Activated T-cell treated with anti-CD3 and anti-CD28 coated beads, Interleukin-2, amount 50 U/mL, for 24 hours (primary cell): ENCODE results near the gene XXYLT1.
A peak's percentile ranks its signal among the peaks of the same experiment; 100 is the strongest.
"Not testable (repeated sequence)": the region's sequence is repeated elsewhere in the genome, so short reads cannot be mapped to it uniquely, and the experiment has no call there.

Experiments
- DNase-seq: peaks from one replicate; pipeline ENCODE4 v3.0.0-alpha.2; 2020
- H3K27ac Mint-ChIP-seq: 2 replicates; pipeline ENCODE4 v1.8.0; 2020; ENCODE audit warnings: mild to moderate bottlenecking, mixed read lengths
- H3K27me3 Mint-ChIP-seq: 2 replicates; pipeline ENCODE4 v1.8.0; 2020; ENCODE audit warnings: mixed read lengths
- H3K36me3 Mint-ChIP-seq: 2 replicates; pipeline ENCODE4 v1.8.0; 2020; ENCODE audit warnings: low read depth, mixed read lengths
- H3K4me1 Mint-ChIP-seq: 2 replicates; pipeline ENCODE4 v1.8.0; 2020; ENCODE audit warnings: low read depth, mixed read lengths
- H3K4me3 Mint-ChIP-seq: 2 replicates; pipeline ENCODE4 v1.8.0; 2020; ENCODE audit warnings: mild to moderate bottlenecking, moderate library complexity, mixed read lengths
- H3K9me3 Mint-ChIP-seq: 2 replicates; pipeline ENCODE4 v1.8.0; 2020; ENCODE audit warnings: mixed read lengths

Gene XXYLT1

GRCh38 chr3:195218331-195218730, 52.6 kb downstream of the XXYLT1 start:
- H3K4me3 Mint-ChIP-seq, DNase-seq, H3K9me3 Mint-ChIP-seq, H3K27me3 Mint-ChIP-seq, H3K27ac Mint-ChIP-seq, H3K4me1 Mint-ChIP-seq: not testable (repeated sequence)
- peaks cover 26% of the 10 kb centered on the region for H3K36me3 Mint-ChIP-seq

GRCh38 chr3:195215576-195215975, 55.4 kb downstream of the XXYLT1 start:
- not testable (repeated sequence) for H3K9me3 Mint-ChIP-seq, H3K4me1 Mint-ChIP-seq, H3K4me3 Mint-ChIP-seq, H3K27me3 Mint-ChIP-seq, DNase-seq, H3K27ac Mint-ChIP-seq
- peaks cover 12% of the 10 kb centered on the region for H3K36me3 Mint-ChIP-seq

GRCh38 chr3:195214381-195214780, 56.6 kb downstream of the XXYLT1 start:
- H3K36me3 Mint-ChIP-seq: peaks cover 4% of the 10 kb centered on the region
- no peak for DNase-seq
- no peak overlapping the region for H3K4me3 Mint-ChIP-seq
- H3K27ac Mint-ChIP-seq: no peak overlapping the region
- H3K27me3 Mint-ChIP-seq: no peaks in the 10 kb centered on the region
- peaks cover 6% of the 10 kb centered on the region for H3K4me1 Mint-ChIP-seq
- peaks cover 3% of the 10 kb centered on the region for H3K9me3 Mint-ChIP-seq

- no peaks in the 10 kb centered on the region for H3K9me3 Mint-ChIP-seq
- no peak overlapping the region for H3K27ac Mint-ChIP-seq
- no peaks in the 10 kb centered on the region for H3K36me3 Mint-ChIP-seq
- H3K4me1 Mint-ChIP-seq: peaks cover 8% of the 10 kb centered on the region
- no peaks in the 10 kb centered on the region for H3K27me3 Mint-ChIP-seq
- DNase-seq: no peak
- H3K4me3 Mint-ChIP-seq: no peak overlapping the region
These were observed 57.2 kb downstream of the XXYLT1 start for GRCh38 chr3:195213639-195214315.

- peaks cover 15% of the 10 kb centered on the region for H3K4me1 Mint-ChIP-seq
- no peaks in the 10 kb centered on the region for H3K27me3 Mint-ChIP-seq
- H3K9me3 Mint-ChIP-seq: no peaks in the 10 kb centered on the region
- no peak overlapping the region for H3K4me3 Mint-ChIP-seq
- no peaks in the 10 kb centered on the region for H3K36me3 Mint-ChIP-seq
- no peak overlapping the region for H3K27ac Mint-ChIP-seq
- no peak for DNase-seq
These were observed 58.1 kb downstream of the XXYLT1 start for GRCh38 chr3:195212749-195213375.

- no peak overlapping the region for H3K4me3 Mint-ChIP-seq
- no peak overlapping the region for H3K27ac Mint-ChIP-seq
- no peaks in the 10 kb centered on the region for H3K27me3 Mint-ChIP-seq
- H3K36me3 Mint-ChIP-seq: no peaks in the 10 kb centered on the region
- no peak for DNase-seq
- H3K4me1 Mint-ChIP-seq: peaks cover 18% of the 10 kb centered on the region
- no peaks in the 10 kb centered on the region for H3K9me3 Mint-ChIP-seq
These were observed 58.8 kb downstream of the XXYLT1 start for GRCh38 chr3:195212033-195212748.

GRCh38 chr3:195210266-195210973, 60.5 kb downstream of the XXYLT1 start:
- Mint-ChIP-seq H3K9me3 (no peaks in the 10 kb centered on the region), H3K27me3 (no peaks in the 10 kb centered on the region), H3K27ac (no peak overlapping the region), H3K4me1 (peaks cover 18% of the 10 kb centered on the region), H3K36me3 (peaks cover under 1% of the 10 kb centered on the region), H3K4me3 (no peak overlapping the region)
- no peak for DNase-seq

- Mint-ChIP-seq H3K27me3 (no peaks in the 10 kb centered on the region), H3K4me3 (no peak overlapping the region), H3K27ac (no peak overlapping the region), H3K36me3 (peaks cover 3% of the 10 kb centered on the region), H3K4me1 (peaks cover 24% of the 10 kb centered on the region), H3K9me3 (no peaks in the 10 kb centered on the region)
- DNase-seq: no peak
These were observed 61.1 kb downstream of the XXYLT1 start for GRCh38 chr3:195209847-195210265.

GRCh38 chr3:195209083-195209846, 61.7 kb downstream of the XXYLT1 start:
- no peak overlapping the region for H3K27ac Mint-ChIP-seq
- no peaks in the 10 kb centered on the region for H3K9me3 Mint-ChIP-seq
- DNase-seq: no peak
- H3K4me1 Mint-ChIP-seq: peaks cover 29% of the 10 kb centered on the region
- H3K27me3 Mint-ChIP-seq: no peaks in the 10 kb centered on the region
- peaks cover 3% of the 10 kb centered on the region for H3K36me3 Mint-ChIP-seq
- no peak overlapping the region for H3K4me3 Mint-ChIP-seq

GRCh38 chr3:195208631-195209030, 62.3 kb downstream of the XXYLT1 start:
- Mint-ChIP-seq H3K4me3 (no peak overlapping the region), H3K27me3 (no peaks in the 10 kb centered on the region), H3K9me3 (no peaks in the 10 kb centered on the region), H3K27ac (no peak overlapping the region), H3K4me1 (peaks cover 30% of the 10 kb centered on the region), H3K36me3 (peaks cover 3% of the 10 kb centered on the region)
- DNase-seq: no peak

GRCh38 chr3:195208183-195208582, 62.8 kb downstream of the XXYLT1 start:
- peaks cover 33% of the 10 kb centered on the region for H3K4me1 Mint-ChIP-seq
- no peaks in the 10 kb centered on the region for H3K27me3 Mint-ChIP-seq
- H3K27ac Mint-ChIP-seq: no peak overlapping the region
- no peak overlapping the region for H3K4me3 Mint-ChIP-seq
- H3K36me3 Mint-ChIP-seq: peaks cover 3% of the 10 kb centered on the region
- no peak for DNase-seq
- H3K9me3 Mint-ChIP-seq: no peaks in the 10 kb centered on the region

GRCh38 chr3:195207731-195208130, 63.2 kb downstream of the XXYLT1 start:
- no peak for DNase-seq
- H3K4me3 Mint-ChIP-seq: no peak overlapping the region
- no peaks in the 10 kb centered on the region for H3K9me3 Mint-ChIP-seq
- no peaks in the 10 kb centered on the region for H3K27me3 Mint-ChIP-seq
- peaks cover 30% of the 10 kb centered on the region for H3K4me1 Mint-ChIP-seq
- peaks cover 3% of the 10 kb centered on the region for H3K36me3 Mint-ChIP-seq
- H3K27ac Mint-ChIP-seq: peak overlapping the region; percentile 64

GRCh38 chr3:195207056-195207455, 63.9 kb downstream of the XXYLT1 start:
- no peak for DNase-seq
- Mint-ChIP-seq H3K9me3 (no peaks in the 10 kb centered on the region), H3K4me3 (no peak overlapping the region), H3K36me3 (peaks cover 3% of the 10 kb centered on the region), H3K27ac (no peak overlapping the region), H3K4me1 (peaks cover 30% of the 10 kb centered on the region), H3K27me3 (no peaks in the 10 kb centered on the region)
